HCT116 (cell line): Measurements from ENCODE around the gene FHL5. TPM values are rescaled to one million over a fixed set of nuclear protein-coding genes. Genes with fewer than 3 reads are reported as not detected.

Experiments
- ATAC-seq: fragments of 200-7000 bp; cut with Tn5 transposase; 2 replicates; pipeline ENCODE4 v1.9.1; 2020; ENCODE audit warnings: mild to moderate bottlenecking, moderate library complexity
- BruUV-seq: library from RNA; stranded (reverse); fragments of 400-500 nt; replicated peaks from 2 replicates; lab custom pipeline; 2021; lab: Mats Ljungman, UMichigan
- CTCF ChIA-PET: fragments of 300-600 bp; sonication (Branson Sonifier 250); formaldehyde crosslinking; loops from one replicate; lab custom pipeline; 2021; ENCODE audit warnings: antibody characterized with exemption; lab: Charles Lee
- POLR2A ChIA-PET: fragments of 300-600, 350-600 bp; sonication (Branson Sonifier 250); formaldehyde crosslinking; loops from one replicate; lab custom pipeline; 2021; ENCODE audit warnings: antibody characterized with exemption; lab: Charles Lee
- RAD21 ChIA-PET, 2 experiments: fragments of 300-600 bp; sonication (Branson Sonifier 250); formaldehyde crosslinking; loops; one replicate each; lab custom pipeline; 2023; ENCODE audit warnings: low total read pairs in 2 of 2; ENCODE audit not compliant: uncharacterized antibody in 2 of 2, unreplicated experiment in 2 of 2, low non-redundant PET in 1 of 2; lab: Charles Lee
- DNase-seq: peaks from one replicate; pipeline ENCODE4 v3.0.0-alpha.2; 2010; ENCODE audit warnings: low read depth, low spot score
- H2AFZ ChIP-seq: fragments of 200-600 bp; shearing (Covaris generic), sonication (generic); 2 replicates; pipeline ENCODE4 v1.6.1; 2017; ENCODE audit warnings: low read depth, mixed run types, mixed read lengths, antibody characterized with exemption, low read length; ENCODE audit not compliant: poor library complexity, severe bottlenecking
- H3K27ac ChIP-seq: 2 replicates; pipeline ENCODE4 v1.5.1; 2012; ENCODE audit warnings: low read depth, low read length
- H3K27me3 ChIP-seq: fragments of 200-600 bp; sonication (generic); 2 replicates; pipeline ENCODE4 v1.6.1; 2016; ENCODE audit warnings: mixed run types, low read length, mixed read lengths; ENCODE audit not compliant: insufficient read depth
- H3K36me3 ChIP-seq, 2 experiments: fragments of 200-500 bp in 1 of 2; fragments of 200-600 bp in 1 of 2; sonication (Bioruptor generic) in 1 of 2; sonication (generic) in 1 of 2; 2 replicates each; pipeline versions ENCODE4 v1.5.1 to v1.6.1; 2014 to 2016; ENCODE audit warnings: low read length in 2 of 2, inconsistent platforms in 1 of 2, mixed read lengths in 1 of 2, mixed run types in 1 of 2; ENCODE audit not compliant: insufficient read depth in 2 of 2, control insufficient read depth in 1 of 2
- H3K4me1 ChIP-seq, 2 experiments: fragments of 200-600 bp in 1 of 2; sonication (generic) in 1 of 2; 2 replicates each; pipeline versions ENCODE4 v1.5.1 to v1.6.1; 2012 to 2017; ENCODE audit warnings: low read length in 2 of 2, inconsistent platforms in 1 of 2, mild to moderate bottlenecking in 1 of 2, mixed read lengths in 1 of 2, mixed run types in 1 of 2, moderate library complexity in 1 of 2; ENCODE audit not compliant: insufficient read depth in 2 of 2, control insufficient read depth in 1 of 2
- H3K4me2 ChIP-seq: fragments of 200-600 bp; sonication (generic); 2 replicates; pipeline ENCODE4 v1.6.1; 2017; ENCODE audit warnings: mixed run types, low read length, mixed read lengths
- H3K4me3 ChIP-seq, 2 experiments: fragments of 200-600 bp in 1 of 2; sonication (generic) in 1 of 2; replicated peaks in 1 of 2; 2 replicates each; pipeline ENCODE4 v1.5.1; 2011 to 2016; ENCODE audit warnings: low read length in 2 of 2, control low read depth in 1 of 2, low read depth in 1 of 2, mild to moderate bottlenecking in 1 of 2, mixed read lengths in 1 of 2, mixed run types in 1 of 2
- H3K79me2 ChIP-seq: fragments of 200-600 bp; sonication (generic); 2 replicates; pipeline ENCODE4 v1.6.1; 2017; ENCODE audit warnings: mild to moderate bottlenecking, mixed run types, low read length, moderate library complexity, mixed read lengths; ENCODE audit not compliant: insufficient read depth
- H3K9ac ChIP-seq: fragments of 200-600 bp; sonication (generic); 2 replicates; pipeline ENCODE4 v1.6.1; 2016; ENCODE audit warnings: low read length, mixed read lengths
- H3K9me2 ChIP-seq: fragments of 200-600 bp; sonication (generic), shearing (Covaris generic); 2 replicates; pipeline ENCODE4 v1.6.1; 2017; ENCODE audit warnings: mixed run types, mild to moderate bottlenecking, moderate library complexity; ENCODE audit not compliant: insufficient read depth
- H3K9me3 ChIP-seq, 2 experiments: fragments of 200-500 bp in 1 of 2; fragments of 200-600 bp in 1 of 2; sonication (Bioruptor generic) in 1 of 2; sonication (generic) in 1 of 2; 2 replicates each; pipeline ENCODE4 v1.6.1; 2014 to 2017; ENCODE audit warnings: low read length in 2 of 2, mixed read lengths in 2 of 2, inconsistent platforms in 1 of 2, low read depth in 1 of 2, mild to moderate bottlenecking in 1 of 2, mixed run types in 1 of 2, moderate library complexity in 1 of 2; ENCODE audit not compliant: control insufficient read depth in 1 of 2, insufficient read depth in 1 of 2
- H4K20me1 ChIP-seq: fragments of 200-600 bp; sonication (generic), shearing (Covaris generic); 2 replicates; pipeline ENCODE4 v1.6.1; 2017; ENCODE audit warnings: mixed run types, mild to moderate bottlenecking, moderate library complexity; ENCODE audit not compliant: insufficient read depth
- ATF3 ChIP-seq: IDR thresholded peaks from 2 replicates; pipeline ENCODE4 v1.6.1; 2012
- POLR2AphosphoS5 ChIP-seq: IDR thresholded peaks from 2 replicates; pipeline ENCODE4 v1.6.1; 2011; ENCODE audit warnings: mild to moderate bottlenecking, low read depth, low read length, moderate library complexity
- RAD21 ChIP-seq: IDR thresholded peaks from 2 replicates; pipeline ENCODE4 v1.6.1; 2012; ENCODE audit warnings: low read depth, mild to moderate bottlenecking
- SP1 ChIP-seq: IDR thresholded peaks from 2 replicates; pipeline ENCODE4 v1.6.1; 2012; ENCODE audit warnings: low read depth
- YY1 ChIP-seq: IDR thresholded peaks from 2 replicates; pipeline ENCODE4 v1.6.1; 2011; ENCODE audit warnings: low read length, low read depth, moderate library complexity, mild to moderate bottlenecking; ENCODE audit not compliant: insufficient replicate concordance; ENCODE audit errors: extremely low read depth
- intact Hi-C: fragments of 100-400 bp; cut with micrococcal nuclease; formaldehyde crosslinking; loops from 2 replicates; pipeline ENCODE4 v1.10.0; 2022
- total RNA-seq: library from RNA; stranded (reverse); gene quantifications from one replicate; pipeline ENCODE4 v1.2.1, GENCODE V29; 2021; ENCODE audit not compliant: unreplicated experiment
- TF ChIP-seq, protein P1 (sequence below), 3 experiments: fragments of 200-600 bp in 1 of 3; sonication (generic) in 1 of 3; IDR thresholded peaks in 2 of 3; conservative IDR thresholded peaks in 1 of 3; 2 replicates each; pipeline ENCODE4 v1.5.1; 2012 to 2017; ENCODE audit warnings: low read depth in 2 of 3, low read length in 2 of 3, antibody characterized with exemption in 1 of 3, borderline replicate concordance in 1 of 3, control low read depth in 1 of 3, mild to moderate bottlenecking in 1 of 3, mixed read lengths in 1 of 3, mixed run types in 1 of 3, moderate library complexity in 1 of 3; ENCODE audit not compliant: insufficient read depth in 1 of 3

FHL5 gene
- total RNA-seq, 1 experiment from 2014 or later: not detected

DNA sequence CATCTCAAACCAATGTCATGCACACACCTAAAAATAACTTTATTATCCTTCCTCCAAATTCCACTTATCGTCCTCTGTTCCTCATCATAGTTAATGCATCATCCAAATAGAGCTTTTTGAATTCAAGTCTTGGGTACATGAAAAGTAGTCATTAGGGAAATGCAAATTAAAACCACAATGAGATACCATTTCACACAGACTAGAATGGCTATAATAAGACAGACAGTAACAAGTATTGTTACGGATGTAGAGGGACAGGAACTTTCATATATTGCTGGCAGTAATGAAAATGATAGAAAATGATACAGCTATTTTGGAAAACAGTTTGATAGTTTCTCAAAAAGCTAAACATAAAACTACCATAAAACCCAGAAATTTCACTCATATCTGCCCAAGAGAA lies 59.1 kb downstream of the FHL5 start:
- Histone ChIP-seq H3K27me3 (no peaks in the 10 kb centered on the region), H3K9ac (no peak overlapping the region), H3K4me1 (no peaks in the 10 kb centered on the region), H3K27ac (no peak overlapping the region), H3K79me2 (no peaks in the 10 kb centered on the region), H3K9me3 (no peaks in the 10 kb centered on the region), H3K9me2 (no peaks in the 10 kb centered on the region), H3K4me2 (no peak overlapping the region), H2AFZ (no peak overlapping the region), H3K36me3 (no peaks in the 10 kb centered on the region), H3K4me3 (no peak overlapping the region), H4K20me1 (no peaks in the 10 kb centered on the region)
- ATAC-seq (no peak), DNase-seq (no peak)
- ChIA-PET RAD21 (no interaction called here), CTCF (no interaction called here), POLR2A (no interaction called here)
- no peak for TF ChIP-seq RAD21
- TF ChIP-seq, protein P1, sequence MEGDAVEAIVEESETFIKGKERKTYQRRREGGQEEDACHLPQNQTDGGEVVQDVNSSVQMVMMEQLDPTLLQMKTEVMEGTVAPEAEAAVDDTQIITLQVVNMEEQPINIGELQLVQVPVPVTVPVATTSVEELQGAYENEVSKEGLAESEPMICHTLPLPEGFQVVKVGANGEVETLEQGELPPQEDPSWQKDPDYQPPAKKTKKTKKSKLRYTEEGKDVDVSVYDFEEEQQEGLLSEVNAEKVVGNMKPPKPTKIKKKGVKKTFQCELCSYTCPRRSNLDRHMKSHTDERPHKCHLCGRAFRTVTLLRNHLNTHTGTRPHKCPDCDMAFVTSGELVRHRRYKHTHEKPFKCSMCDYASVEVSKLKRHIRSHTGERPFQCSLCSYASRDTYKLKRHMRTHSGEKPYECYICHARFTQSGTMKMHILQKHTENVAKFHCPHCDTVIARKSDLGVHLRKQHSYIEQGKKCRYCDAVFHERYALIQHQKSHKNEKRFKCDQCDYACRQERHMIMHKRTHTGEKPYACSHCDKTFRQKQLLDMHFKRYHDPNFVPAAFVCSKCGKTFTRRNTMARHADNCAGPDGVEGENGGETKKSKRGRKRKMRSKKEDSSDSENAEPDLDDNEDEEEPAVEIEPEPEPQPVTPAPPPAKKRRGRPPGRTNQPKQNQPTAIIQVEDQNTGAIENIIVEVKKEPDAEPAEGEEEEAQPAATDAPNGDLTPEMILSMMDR (IDR thresholded peaks at IDR 0.05 in 2 of 3, conservative IDR thresholded peaks at IDR 0.05 in 1 of 3; ENCODE audit: borderline replicate concordance in 1 of 3, insufficient read depth in 1 of 3, low read depth in 2 of 3, low read length in 2 of 3): no peak
- intact Hi-C loops: no loop called here
- BruUV-seq: no TSS peak

GRCh38 chr6:96624957-96625356 lies 62.0 kb downstream of the FHL5 start:
- H3K27ac ChIP-seq: no peak overlapping the region
- no peak for ATAC-seq
- no TSS peak for BruUV-seq
- H3K4me1 ChIP-seq: no peaks in the 10 kb centered on the region
- no peak overlapping the region for H3K9ac ChIP-seq
- no peaks in the 10 kb centered on the region for H3K9me2 ChIP-seq
- no peaks in the 10 kb centered on the region for H3K36me3 ChIP-seq
- H4K20me1 ChIP-seq: no peaks in the 10 kb centered on the region
- DNase-seq: no peak
- no peaks in the 10 kb centered on the region for H3K27me3 ChIP-seq
- no peak overlapping the region for H3K4me2 ChIP-seq
- CTCF ChIA-PET: no interaction called here
- H3K79me2 ChIP-seq: no peaks in the 10 kb centered on the region
- intact Hi-C loops: no loop called here
- RAD21 ChIA-PET: no interaction called here
- H2AFZ ChIP-seq: no peak overlapping the region
- POLR2A ChIA-PET: no interaction called here
- TF ChIP-seq SP1: no peak
- TF ChIP-seq POLR2AphosphoS5: no peak
- no peak for TF ChIP-seq ATF3
- TF ChIP-seq YY1: no peak
- no peak overlapping the region for H3K4me3 ChIP-seq
- no peaks in the 10 kb centered on the region for H3K9me3 ChIP-seq
